ENCODE results near the gene ZNF3. TPM values are rescaled to one million over a fixed set of nuclear protein-coding genes. Genes with fewer than 3 reads are reported as not detected.

ZNF3 gene
- total RNA-seq, 1 donor from 2014 or later: 21.1 TPM

DNA sequence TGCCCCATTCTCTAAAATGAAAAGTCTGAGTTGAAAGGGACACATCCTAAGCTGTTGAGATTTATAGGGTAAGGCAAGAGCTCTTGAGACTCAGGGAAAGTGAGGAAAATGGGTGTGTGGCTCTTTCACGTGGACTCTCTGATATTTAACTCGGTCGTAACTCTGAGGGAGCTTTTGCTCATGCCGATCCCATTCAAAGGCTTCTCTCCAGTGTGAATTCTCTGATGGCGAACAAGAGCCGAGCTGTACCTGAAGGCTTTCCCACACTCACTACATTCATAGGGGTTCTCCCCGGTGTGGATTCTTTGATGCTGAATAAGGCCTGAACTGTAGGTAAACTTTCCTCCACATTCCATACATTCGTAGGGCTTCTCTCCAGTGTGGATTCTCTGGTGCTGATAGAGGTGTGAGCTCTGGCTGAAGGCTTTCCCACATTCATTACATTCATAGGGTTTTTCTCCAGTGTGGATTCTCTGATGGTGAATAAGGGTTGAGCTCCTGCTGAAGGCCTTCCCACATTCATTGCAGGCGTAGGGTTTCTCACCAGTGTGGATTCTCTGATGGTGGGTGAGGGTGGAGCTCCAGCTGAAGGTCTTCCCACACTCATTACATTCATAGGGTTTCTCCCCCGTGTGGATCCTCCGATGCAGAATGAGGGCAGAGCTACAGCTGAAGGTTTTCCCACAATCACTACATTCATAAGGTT is 10.4 kb downstream of the ZNF3 start:
- H3K36me3 ChIP-seq (ENCODE audit: control insufficient read depth, insufficient read depth, low read length): peaks cover 40% of the 10 kb centered on the region
- H3K4me3 ChIP-seq (ENCODE audit: low read depth, low read length): no peak overlapping the region
- no peak for FAIRE-seq
- DNase-seq (ENCODE audit: low read depth): no peak
- TF ChIP-seq CTCF (IDR thresholded peaks at IDR 0.05; ENCODE audit: insufficient read depth, low read length, severe bottlenecking): no peak
- H3K27me3 ChIP-seq (ENCODE audit: control insufficient read depth, insufficient read depth, low read length): no peaks in the 10 kb centered on the region

- FAIRE-seq: no peak
- no peak for TF ChIP-seq CTCF (IDR thresholded peaks at IDR 0.05; ENCODE audit: insufficient read depth, low read length, severe bottlenecking)
- Histone ChIP-seq H3K36me3 (ENCODE audit: control insufficient read depth, insufficient read depth, low read length) (peaks cover 34% of the 10 kb centered on the region), H3K4me3 (ENCODE audit: low read depth, low read length) (no peak overlapping the region), H3K27me3 (ENCODE audit: control insufficient read depth, insufficient read depth, low read length) (no peaks in the 10 kb centered on the region)
- DNase-seq (ENCODE audit: low read depth): no peak
These were observed 11.5 kb downstream of the ZNF3 start for GRCh38 chr7:100069991-100070390.

GRCh38 chr7:100066953-100067352 is 14.6 kb downstream of the ZNF3 start:
- Histone ChIP-seq H3K36me3 (ENCODE audit: control insufficient read depth, insufficient read depth, low read length) (peaks cover 23% of the 10 kb centered on the region), H3K4me3 (ENCODE audit: low read depth, low read length) (no peak overlapping the region), H3K27me3 (ENCODE audit: control insufficient read depth, insufficient read depth, low read length) (no peaks in the 10 kb centered on the region)
- FAIRE-seq: no peak
- TF ChIP-seq CTCF (IDR thresholded peaks at IDR 0.05; ENCODE audit: insufficient read depth, low read length, severe bottlenecking): no peak
- DNase-seq (ENCODE audit: low read depth): no peak

DNA sequence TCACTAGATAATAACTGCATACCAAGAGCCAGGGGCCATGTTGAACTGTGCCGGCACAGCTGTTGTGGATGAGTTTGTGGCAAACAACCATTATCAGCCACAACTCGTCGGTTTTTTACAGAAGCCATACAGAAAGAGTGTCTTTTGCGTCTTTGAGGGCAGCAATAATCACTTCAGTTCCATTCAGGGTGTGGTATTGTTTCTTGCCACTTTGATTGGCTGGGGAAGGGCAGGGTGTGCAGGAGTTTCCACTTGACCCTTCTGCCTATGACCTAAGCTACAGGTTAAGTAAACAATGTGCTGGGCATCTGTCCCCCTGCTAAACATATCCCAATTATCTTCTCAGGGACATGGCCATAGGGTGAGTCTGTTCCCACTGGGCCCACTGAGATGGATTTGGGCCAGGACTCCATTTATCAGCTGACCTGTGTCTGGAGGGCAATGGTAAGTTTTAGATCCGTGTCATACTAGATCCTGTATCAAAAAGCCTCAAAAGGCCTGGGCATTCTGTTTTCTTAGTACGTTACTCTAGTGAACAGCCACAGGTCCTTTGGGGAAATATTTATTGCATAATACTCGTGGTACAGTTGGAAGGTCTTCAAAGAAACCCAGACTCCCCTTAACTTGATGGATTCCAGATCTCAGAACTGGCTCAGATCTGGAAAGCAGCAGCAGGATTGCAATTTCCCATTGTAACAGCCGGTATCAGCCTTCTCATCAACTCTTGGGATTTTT is 15.9 kb downstream of the ZNF3 start:
- Histone ChIP-seq H3K27me3 (ENCODE audit: control insufficient read depth, insufficient read depth, low read length) (no peaks in the 10 kb centered on the region), H3K4me3 (ENCODE audit: low read depth, low read length) (no peak overlapping the region), H3K36me3 (ENCODE audit: control insufficient read depth, insufficient read depth, low read length) (peaks cover 11% of the 10 kb centered on the region)
- FAIRE-seq (no peak), DNase-seq (ENCODE audit: low read depth) (no peak)
- TF ChIP-seq CTCF (IDR thresholded peaks at IDR 0.05; ENCODE audit: insufficient read depth, low read length, severe bottlenecking): no peak

GRCh38 chr7:100064162-100064561 is 17.4 kb downstream of the ZNF3 start:
- Histone ChIP-seq H3K36me3 (ENCODE audit: control insufficient read depth, insufficient read depth, low read length) (peaks cover 7% of the 10 kb centered on the region), H3K4me3 (ENCODE audit: low read depth, low read length) (no peak overlapping the region), H3K27me3 (ENCODE audit: control insufficient read depth, insufficient read depth, low read length) (no peaks in the 10 kb centered on the region)
- TF ChIP-seq CTCF (IDR thresholded peaks at IDR 0.05; ENCODE audit: insufficient read depth, low read length, severe bottlenecking): no peak
- DNase-seq (ENCODE audit: low read depth) (no peak), FAIRE-seq (no peak)
